Fibroblast of villous mesenchyme (primary cell): ENCODE results near the gene LARP1B. TPM values are rescaled to one million over a fixed set of nuclear protein-coding genes. Genes with fewer than 3 reads are reported as not detected.

Experiments
- DNase-seq: peaks from one replicate; pipeline ENCODE4 v3.0.0-alpha.2; 2010; ENCODE audit warnings: low read depth
- H3K4me3 ChIP-seq: 2 replicates; pipeline ENCODE4 v1.5.1; 2011; ENCODE audit warnings: low read depth, mild to moderate bottlenecking, low read length
- CTCF ChIP-seq: IDR thresholded peaks from 2 replicates; pipeline ENCODE4 v1.5.1; 2012; ENCODE audit warnings: low read depth, mild to moderate bottlenecking, low read length; ENCODE audit not compliant: insufficient read depth
- total RNA-seq: library from RNA; depleted of rRNA; stranded (reverse); fragments of >200 nt; gene quantifications from 2 replicates; pipeline ENCODE4 v1.2.3, GENCODE V29; 2012

The LARP1B gene
- total RNA-seq, 1 donor: 25.5 TPM

- peak; percentile 76 for DNase-seq
- H3K4me3 ChIP-seq: no peak overlapping the region
- peak; percentile 88 for TF ChIP-seq CTCF
Observed at GRCh38 chr4:128191115-128191781, 130.1 kb downstream of the LARP1B start.

DNA sequence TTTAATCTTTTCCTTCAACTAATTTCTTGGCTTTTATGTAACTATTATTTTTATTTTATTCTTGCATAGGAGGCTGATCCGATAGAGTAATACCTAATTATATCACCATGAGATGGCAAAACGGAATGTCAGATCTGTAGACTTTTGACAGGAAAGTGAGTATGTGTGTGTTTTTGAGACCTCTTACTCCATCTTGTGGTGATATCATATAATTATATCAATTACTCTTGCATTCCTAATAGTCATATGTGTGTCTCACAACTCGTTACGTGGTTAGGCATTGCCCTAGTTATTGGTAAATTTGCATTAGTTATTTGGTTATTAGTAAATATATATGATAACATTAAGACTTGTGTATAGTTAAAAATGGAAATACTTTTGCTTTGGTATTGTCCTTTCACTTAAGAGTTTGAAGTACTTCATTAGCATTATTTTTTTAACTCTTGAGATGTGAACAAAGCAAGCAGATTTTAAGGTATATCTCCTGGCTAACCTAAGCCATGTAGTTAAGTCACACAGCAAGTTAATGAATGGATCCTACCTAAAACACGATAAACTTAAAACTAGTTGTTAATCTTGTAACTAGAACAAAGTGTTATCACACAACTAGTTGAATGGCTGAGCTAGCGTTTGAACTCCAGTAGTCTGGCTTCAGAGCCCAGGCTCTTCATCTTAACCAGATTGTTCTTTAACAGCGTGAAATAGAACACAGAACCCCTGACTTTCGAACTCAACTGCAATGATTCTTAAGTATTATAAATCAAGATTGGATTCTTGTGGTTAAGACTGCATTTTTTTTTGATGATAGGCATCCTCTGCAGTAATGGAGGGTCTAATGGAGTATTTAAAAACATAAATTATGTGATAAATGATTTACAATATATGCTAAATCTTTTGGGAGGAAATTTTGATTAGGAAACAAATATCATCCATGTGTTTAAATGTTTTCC, 159.4 kb downstream of the LARP1B start:
- H3K4me3 ChIP-seq: no peak overlapping the region
- peak; percentile 26 for TF ChIP-seq CTCF
- peak; percentile 82 for DNase-seq

DNA sequence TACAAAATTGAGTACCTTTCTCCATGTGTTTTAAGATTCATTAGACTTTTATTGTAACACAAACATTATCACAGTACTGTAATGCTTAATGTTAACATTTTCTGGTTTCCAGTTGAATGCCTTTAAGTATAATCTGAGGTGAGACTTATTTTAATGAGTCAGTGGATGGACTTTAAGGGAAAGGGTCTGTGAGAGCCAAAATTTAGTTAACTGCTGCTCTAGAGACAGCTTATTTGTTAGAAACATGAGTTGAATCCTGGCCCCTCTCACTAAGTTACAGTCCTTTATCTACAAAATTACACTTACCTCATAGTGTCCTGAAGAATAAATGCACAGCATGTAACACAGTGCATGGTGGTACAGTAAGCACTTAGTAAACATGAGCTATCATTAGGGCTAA, 160.5 kb downstream of the LARP1B start:
- no peak for TF ChIP-seq CTCF
- H3K4me3 ChIP-seq: no peak overlapping the region
- no peak for DNase-seq

- peak; percentile 33 for DNase-seq
- no peak for TF ChIP-seq CTCF
- no peak overlapping the region for H3K4me3 ChIP-seq
Observed at GRCh38 chr4:128225148-128225547, 164.0 kb downstream of the LARP1B start.

GRCh38 chr4:128227991-128228571, 167.0 kb downstream of the LARP1B start:
- DNase-seq: no peak
- H3K4me3 ChIP-seq: no peak overlapping the region
- no peak for TF ChIP-seq CTCF

- peak; percentile 64 for DNase-seq
- H3K4me3 ChIP-seq: no peak overlapping the region
- TF ChIP-seq CTCF: no peak
Observed at GRCh38 chr4:128228845-128229795, 168.0 kb downstream of the LARP1B start.
